ENCODE data around the gene ETS2. TPM values are rescaled to one million over a fixed set of nuclear protein-coding genes. Genes with fewer than 3 reads are reported as not detected.
A peak's percentile ranks its signal among the peaks of the same experiment; 100 is the strongest.
"Not testable (repeated sequence)": the region's sequence is repeated elsewhere in the genome, so short reads cannot be mapped to it uniquely, and the experiment has no call there.

Gene ETS2
- total RNA-seq, 1 donor from 2014 or later = 93.5 TPM

DNA sequence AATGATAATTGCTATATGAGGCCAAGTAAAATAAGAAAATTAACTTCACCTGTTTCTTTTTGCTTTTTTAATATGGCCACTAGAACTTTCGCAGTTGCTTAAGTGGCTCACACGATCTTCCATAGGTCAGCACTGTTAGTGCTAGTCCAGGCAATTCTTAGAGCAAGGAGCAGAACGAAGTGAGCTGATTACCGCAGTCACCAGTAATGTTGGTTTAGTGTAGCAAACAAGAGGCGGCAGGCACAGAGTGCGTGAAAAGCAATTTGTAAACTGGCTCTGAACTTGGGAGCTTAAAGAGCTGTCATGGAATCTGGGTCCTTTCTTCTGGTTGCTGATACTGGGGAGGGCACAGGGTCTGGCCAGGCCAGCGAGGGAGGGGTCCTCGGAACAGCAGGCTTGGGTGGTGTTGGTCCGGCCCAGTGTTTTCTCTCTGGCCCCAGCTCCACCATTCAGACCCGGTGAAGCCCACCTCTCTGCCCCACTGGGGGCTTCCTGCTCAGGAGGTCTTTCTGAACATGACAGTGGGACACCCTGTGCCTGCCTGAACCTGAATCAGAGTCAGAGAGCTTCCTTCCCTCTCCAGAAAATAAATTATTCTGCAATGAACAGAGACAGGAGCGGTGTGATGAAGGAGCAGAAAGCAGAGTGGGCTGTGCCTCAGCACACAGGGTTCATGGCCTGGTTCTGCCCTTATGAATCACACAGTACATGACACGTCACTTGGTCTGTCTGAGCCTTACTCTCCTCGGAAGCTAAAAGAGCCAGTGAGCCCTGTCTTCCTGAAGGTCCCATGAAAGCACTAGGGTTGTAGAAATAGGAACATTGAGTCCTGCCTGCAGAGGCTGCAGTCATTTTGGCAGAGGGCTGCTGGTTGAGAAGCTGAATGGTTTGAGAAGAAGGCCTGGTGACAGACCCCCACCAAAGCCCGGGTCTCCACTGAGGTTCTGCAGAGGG is 11.9 kb downstream of the ETS2 start:
- DNase-seq (ENCODE audit: low spot score) = no peak

DNA sequence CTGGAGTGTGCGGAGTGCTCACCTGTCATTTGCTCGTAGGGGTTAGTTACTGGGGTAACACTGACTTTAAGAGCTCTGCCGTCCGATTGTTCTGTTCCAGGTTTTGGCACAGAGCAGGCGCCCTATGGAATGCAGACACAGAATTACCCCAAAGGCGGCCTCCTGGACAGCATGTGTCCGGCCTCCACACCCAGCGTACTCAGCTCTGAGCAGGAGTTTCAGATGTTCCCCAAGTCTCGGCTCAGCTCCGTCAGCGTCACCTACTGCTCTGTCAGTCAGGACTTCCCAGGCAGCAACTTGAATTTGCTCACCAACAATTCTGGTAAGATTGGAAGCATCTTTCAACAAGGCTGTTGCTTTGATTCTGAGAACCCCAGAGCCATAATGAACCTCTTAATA is 12.6 kb downstream of the ETS2 start:
- DNase-seq (ENCODE audit: low spot score) = no peak

DNA sequence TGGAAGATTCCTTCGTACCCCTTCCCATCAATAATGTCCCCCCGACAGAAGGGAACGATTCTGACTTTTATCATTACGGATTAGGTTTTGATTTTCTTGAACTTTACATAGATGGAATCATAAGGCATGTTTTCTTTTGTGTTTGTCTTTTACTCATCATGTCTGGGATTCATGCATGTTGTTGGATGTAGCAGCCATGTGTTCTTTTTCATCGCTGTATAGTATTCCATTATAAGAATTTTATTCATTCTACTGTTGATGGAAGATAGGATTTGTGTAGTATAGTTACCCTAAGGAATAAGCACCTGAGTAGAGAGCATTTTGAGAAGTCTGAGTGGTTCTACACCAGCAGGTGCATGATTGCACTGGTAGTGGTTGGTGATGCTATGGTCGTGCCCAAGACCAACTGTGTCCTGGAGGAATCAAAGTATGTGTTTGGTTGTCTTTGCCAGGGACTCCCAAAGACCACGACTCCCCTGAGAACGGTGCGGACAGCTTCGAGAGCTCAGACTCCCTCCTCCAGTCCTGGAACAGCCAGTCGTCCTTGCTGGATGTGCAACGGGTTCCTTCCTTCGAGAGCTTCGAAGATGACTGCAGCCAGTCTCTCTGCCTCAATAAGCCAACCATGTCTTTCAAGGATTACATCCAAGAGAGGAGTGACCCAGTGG is 13.5 kb downstream of the ETS2 start:
- no peak for DNase-seq (ENCODE audit: low spot score)

DNA sequence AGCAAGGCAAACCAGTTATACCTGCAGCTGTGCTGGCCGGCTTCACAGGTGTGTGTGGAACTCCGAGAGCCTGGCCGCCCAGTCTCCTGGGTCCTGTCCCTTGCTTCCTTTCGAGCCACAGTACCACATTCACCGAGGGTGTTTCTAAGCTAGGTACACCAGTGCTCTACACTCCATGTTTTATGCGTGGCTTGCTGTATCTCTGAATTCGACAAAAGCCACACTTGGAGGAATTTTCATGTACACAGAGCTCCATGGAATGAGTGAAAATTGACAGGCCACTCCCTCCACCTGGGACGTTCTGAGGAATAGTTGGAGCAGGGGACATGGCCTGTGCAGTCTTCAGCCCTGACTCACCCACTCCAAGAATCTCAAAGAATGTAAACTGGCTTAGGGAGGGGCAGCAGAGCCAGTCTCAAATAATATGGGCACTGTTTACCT is 14.0 kb downstream of the ETS2 start:
- DNase-seq (ENCODE audit: low spot score) = peak; percentile 78

DNA sequence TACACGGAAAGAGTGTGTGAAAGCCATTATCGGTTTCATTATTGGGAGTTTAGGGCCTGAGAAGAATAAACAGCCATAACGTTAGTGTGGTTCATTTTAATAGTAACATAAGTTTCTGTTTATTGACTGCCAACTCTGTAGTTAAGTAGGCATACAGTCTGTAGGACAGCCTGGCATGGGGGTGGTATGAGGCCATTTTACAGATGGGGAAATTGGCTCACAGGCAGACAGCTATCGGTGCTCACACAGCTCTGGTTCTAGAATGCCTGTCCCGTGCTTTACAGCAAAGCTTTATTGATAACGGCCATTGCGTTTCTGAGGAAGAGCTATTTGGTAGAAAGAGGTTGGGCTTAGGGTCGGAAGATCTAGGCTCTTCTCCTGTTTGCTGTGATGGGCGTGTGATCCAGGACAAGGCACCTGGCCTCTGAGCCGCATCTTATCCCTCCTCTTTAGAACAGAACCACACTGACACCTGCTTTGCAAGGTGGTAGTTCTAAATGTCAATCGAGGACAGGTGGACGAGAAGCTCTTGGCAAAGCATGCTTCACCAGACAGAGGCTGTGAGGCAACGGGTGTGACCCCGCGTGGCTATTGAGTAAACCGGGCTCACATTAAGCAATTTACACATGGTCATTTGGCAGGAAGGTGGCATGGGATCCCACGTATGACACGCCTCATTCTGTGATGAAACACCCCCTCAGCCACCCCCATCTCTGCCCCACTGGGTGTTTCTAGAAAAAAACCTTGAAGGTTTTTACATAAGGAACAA is 14.9 kb downstream of the ETS2 start:
- DNase-seq (ENCODE audit: low spot score) = peak; percentile 41

DNA sequence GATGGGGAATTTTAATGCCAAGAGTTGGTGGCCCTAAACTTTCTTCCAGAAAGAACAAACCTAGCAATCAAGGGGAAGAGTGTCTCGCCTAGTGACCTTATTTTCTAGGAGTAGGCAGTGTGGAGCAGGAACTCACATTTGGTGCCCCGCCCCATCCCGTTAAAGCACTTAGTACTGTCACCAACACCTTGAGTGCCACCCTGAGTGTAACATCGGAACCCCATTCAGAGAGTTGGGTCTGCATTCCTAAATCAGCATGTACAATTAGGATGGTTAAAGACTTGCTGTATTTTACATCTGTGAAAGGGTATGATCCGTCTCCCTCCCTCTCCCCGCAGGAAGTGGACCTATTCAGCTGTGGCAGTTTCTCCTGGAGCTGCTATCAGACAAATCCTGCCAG is 15.5 kb downstream of the ETS2 start:
- no peak for DNase-seq (ENCODE audit: low spot score)

DNA sequence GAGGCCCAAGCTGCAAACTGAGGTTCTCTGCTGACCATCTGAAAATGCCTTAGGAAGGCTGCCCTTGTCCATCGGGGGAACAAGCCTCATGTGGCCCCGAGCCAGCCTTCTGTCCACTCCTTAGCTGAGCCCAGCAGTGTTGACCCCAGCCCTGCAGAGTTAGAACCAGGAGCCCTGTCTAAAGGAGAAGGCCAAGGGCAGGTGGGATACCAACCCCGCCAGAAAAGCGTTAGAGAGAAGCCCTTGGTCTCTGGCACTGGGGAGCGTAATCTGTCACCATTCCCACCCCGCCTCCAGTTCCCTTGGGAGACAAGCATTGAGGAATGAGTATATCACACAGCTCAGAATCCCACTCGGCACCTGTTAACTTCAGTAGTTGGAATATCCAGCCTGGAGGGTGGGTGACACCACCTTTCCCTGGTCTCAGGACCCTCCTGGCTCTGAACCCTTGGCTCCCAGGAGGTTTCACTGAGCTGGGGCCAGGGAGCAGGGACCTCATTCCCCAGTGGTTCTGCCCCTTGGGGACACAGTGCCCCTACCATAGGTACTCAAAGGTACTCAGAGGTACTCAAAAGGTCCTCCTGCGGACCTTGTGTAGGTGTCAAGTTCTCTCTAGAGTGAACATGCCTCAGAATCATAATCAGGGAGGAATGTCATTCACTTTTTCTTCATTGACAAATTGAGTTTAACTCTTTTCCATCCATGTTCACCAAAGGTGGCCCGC is 16.4 kb downstream of the ETS2 start:
- DNase-seq (ENCODE audit: low spot score) = no peak

DNA sequence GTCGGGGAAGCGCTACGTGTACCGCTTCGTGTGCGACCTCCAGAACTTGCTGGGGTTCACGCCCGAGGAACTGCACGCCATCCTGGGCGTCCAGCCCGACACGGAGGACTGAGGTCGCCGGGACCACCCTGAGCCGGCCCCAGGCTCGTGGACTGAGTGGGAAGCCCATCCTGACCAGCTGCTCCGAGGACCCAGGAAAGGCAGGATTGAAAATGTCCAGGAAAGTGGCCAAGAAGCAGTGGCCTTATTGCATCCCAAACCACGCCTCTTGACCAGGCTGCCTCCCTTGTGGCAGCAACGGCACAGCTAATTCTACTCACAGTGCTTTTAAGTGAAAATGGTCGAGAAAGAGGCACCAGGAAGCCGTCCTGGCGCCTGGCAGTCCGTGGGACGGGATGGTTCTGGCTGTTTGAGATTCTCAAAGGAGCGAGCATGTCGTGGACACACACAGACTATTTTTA is 17.1 kb downstream of the ETS2 start:
- no peak for DNase-seq (ENCODE audit: low spot score)

DNA sequence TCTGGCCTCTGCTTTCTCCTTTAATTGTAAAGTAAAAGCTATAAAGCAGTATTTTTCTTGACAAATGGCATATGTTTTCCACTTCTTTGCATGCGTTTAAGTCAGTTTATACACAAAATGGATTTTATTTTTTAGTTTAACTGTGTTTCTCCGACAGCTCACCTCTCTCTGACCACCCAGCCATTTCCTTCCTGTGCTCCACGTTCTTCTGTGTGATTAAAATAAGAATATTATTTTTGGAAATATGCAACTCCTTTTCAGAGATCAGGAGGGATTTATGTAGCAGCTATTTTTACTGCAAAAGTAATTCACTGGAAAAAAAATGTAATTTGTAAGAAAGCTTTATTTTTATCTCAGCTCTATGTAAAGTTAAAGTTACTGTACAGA is 18.0 kb downstream of the ETS2 start:
- no peak for DNase-seq (ENCODE audit: low spot score)

DNA sequence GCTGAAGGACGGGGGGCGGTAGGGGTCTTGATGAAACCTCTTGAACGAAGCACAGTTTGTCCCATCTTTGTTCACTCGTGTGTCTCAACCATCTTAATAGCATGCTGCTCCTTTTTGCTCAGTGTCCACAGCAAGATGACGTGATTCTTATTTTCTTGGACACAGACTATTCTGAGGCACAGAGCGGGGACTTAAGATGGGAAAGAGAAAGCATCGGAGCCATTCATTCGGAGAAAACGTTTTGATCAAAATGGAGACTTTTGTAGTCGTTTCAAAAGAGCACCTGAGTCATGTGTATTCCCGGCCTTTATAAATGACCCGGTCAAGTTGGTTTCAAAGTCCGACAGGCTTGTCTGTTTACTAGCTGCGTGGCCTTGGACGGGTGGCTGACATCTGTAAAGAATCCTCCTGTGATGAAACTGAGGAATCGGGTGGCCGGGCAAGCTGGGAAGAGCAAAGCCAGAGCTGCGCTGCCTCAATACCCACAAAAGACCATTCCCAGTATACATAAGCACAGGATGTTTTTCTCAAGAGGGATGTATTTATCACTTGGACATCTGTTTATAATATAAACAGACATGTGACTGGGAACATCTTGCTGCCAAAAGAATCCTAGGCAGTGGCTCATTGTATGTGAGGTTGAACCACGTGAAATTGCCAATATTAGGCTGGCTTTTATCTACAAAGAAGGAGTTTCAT is 18.5 kb downstream of the ETS2 start:
- DNase-seq (ENCODE audit: low spot score) = peak; percentile 76

DNA sequence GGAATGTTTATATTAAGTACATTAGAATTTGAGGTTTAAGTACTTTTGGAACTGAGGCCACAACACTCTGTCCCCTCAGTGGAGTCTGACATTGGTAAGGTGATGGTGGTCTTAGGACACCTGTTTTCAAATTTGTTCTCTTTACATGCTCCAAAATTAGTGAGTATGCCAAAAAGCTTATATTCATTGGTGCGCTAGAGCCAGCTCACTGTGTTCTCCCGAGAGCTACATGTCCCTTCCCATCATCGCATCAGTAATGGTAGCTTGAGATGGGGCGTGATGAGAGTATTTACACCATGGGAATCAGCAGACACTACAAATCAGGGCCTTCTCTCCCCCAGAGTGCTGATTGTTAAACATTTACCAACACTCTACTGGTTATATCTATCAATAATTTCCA is 19.5 kb downstream of the ETS2 start:
- DNase-seq (ENCODE audit: low spot score) = no peak

DNA sequence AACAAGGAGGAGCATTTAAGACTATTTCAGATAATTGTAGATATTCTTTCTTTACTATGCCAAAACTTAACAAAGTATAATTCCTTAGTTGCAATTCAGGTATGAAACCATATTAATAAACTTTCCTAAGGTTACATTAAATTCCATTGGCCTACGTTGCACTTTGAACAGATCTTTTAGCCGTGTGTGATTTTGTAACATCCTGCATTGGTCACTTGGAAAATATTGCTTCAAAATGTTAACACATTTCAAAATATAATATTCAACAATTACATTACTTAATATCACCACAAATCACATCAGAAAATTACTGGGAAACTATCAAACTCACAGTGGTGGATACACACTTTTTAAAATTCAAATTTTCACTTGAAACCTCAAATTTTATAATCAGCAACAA is 20.2 kb downstream of the ETS2 start:
- DNase-seq (ENCODE audit: low spot score) = no peak

DNA sequence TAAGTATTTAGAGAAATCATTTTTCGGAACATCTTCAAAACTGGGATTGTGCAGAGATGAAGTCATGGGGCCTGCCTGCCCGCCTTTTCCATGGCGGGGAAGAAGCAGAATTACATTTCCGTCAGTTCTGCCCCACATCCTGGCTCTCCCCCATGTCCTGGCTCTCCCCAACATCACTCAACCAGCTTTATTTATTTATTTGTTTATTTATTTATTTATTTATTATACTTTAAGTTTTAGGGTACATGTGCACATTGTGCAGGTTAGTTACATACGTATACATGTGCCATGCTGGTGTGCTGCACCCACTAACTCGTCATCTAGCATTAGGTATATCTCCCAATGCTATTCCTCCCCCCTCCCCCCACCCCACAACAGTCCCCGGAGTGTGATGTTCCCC is 22.4 kb downstream of the ETS2 start:
- not testable (repeated sequence) for DNase-seq (ENCODE audit: low spot score)

DNA sequence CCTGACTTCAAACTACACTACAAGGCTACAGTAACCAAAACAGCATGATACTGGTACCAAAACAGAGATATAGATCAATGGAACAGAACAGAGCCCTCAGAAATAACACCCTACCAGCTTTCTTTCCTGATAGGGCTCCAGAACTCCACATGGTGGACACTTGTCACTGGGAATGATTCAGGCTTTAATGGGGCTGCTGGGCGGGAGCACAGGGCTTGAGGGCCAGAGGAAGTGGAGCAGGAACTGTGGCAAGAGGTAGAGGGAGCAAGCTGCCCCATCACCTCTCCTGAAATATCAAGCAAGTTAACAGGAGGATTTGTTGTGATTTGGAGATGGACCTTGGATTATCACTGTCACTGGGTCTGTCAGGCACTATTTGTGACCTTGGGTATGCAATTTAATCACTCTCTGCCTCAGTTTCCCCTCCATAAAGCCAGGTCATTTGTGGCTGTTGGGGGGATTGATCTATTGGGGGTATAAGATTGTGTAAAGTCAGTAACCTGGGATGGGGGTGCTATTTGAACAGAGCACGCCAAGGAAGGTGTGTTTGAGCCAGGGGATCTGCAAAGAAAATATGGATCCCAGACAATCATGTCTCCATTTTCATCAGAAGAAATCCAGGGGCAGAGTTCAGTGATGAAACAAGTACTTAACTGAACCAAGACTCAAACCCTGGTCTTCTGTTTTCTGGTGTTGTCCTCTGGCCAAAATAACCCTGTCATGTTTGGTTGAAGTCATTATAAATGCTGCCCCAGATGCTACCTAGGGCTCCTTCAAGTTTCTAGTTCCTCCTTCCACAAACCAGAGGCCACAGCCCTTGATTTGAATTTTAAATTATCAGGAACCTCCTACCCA is 25.2 kb downstream of the ETS2 start:
- no peak for DNase-seq (ENCODE audit: low spot score)

DNA sequence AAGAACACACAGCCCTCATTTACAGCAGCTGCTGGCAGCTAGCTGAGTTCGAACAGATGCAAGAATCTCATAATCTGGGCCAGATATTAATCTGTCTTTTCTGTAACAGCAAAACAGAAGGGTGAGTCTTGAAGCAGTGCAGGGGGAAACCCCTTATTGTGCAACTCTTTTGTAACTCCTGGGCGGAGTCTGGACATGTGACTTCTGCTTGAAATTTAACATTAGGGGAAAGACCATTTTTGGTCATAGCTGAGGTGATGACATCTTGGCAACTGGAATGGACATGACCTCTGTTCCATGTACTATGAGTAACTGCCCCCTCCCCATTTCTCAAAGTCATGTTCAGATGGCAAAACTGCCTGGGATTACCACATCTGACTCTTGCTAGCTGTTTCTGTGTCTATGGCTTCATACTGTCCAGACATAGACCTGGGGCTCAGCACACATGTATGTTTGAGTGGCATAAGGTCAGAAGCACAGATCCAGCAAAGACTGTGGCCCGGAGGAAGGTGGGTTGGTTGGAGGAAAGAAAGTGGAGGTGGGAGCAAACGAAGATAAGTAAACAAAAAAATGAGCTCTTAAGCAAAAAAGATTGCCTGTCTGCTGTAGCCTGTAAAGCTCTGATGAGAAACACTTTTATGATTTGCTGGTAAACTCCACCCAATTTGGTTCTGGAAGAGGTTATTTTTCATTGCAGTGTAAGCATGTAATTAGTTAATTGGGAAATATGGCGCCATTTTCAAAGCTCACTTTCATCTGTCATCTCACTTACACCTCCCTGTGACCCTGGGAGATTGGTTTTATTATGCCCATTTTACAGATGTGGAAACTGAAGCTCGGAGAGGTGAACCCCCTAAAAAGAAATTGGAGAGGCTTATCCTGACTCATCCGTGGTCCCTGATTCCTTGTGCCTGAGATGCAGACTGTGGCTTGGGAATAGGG is 26.1 kb downstream of the ETS2 start:
- peak; percentile 82 for DNase-seq (ENCODE audit: low spot score)

DNA sequence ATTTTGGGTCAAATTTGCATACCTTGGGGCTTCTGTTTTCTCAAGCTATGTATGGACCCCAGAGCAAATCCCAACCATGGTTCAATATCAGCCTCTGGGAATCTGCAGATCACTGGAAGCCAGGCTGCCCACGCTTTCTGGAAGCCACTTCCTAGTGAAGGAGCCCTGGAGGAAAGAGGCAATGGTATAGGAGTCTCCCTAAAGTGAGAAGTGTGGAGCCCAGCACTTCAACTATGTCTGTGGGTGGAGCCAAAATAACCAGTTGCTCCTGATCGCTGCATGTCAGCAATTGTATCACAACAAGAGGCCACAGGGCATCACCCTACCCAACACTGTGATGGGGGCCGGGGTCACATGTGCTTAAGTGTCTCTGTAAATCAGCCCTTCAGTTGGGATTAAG is 26.9 kb downstream of the ETS2 start:
- no peak for DNase-seq (ENCODE audit: low spot score)

DNA sequence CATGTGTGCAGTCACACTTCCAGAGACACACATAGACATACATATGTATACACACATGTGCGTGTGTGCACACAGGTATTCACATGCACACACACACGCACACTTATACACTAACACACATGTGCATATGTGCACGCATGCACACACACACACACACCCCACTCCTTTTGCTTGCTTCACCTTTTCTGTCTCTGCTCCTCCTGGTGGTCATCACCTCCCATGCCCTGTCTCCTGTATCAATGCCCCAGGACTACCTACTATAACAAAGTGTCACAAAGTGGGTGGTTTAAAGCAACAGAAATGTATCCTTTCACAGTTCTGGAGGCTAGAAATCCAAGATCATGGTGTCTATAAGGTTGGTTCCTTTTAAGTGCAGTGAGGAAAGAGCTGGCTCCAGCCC is 27.4 kb downstream of the ETS2 start:
- DNase-seq (ENCODE audit: low spot score) = no peak

DNA sequence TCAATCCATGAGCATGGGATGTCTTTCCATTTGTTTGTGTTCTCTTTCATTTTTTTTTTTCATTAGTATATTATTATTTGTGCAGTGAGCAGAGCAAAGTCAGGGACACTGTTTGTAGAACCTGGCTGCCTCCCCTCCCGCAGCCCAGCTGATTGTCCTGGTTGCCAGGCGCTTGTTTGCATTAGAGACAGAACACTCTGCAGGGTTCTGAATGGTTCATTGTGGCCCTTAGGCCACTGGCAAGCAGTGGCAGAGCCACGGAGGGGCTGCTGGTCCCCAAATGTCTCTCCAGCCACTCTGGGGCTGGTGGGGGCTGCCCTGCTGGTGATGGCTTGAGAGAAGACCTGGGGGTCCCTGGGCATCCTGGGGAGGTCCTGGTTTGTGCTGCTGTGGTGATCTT is 29.0 kb downstream of the ETS2 start:
- DNase-seq (ENCODE audit: low spot score) = peak; percentile 32
